BE2C (cell line): ENCODE results near the gene RTP5.

Experiments used
- DNase-seq: peaks from one replicate; pipeline ENCODE4 v3.0.0-alpha.2; 2020
- H3K27me3 ChIP-seq: fragments of 250-450 bp; sonication (Bioruptor Pico); 2 replicates; pipeline ENCODE4 v1.5.1; 2020; ENCODE audit warnings: mild to moderate bottlenecking
- H3K36me3 ChIP-seq: fragments of 250-450 bp; sonication (Bioruptor Pico); 2 replicates; pipeline ENCODE4 v1.5.1; 2020; ENCODE audit warnings: mild to moderate bottlenecking
- H3K4me1 ChIP-seq: fragments of 250-450 bp; sonication (Bioruptor Pico); 2 replicates; pipeline ENCODE4 v1.5.1; 2020
- H3K4me3 ChIP-seq: 2 replicates; pipeline ENCODE4 v1.5.1; 2011; ENCODE audit warnings: low read depth, low read length
- H3K9me3 ChIP-seq: fragments of 250-450 bp; sonication (Bioruptor Pico); 2 replicates; pipeline ENCODE4 v1.5.1; 2020
- CTCF ChIP-seq: IDR thresholded peaks from 2 replicates; pipeline ENCODE4 v1.5.1; 2012; ENCODE audit warnings: mild to moderate bottlenecking, low read depth, low read length

The RTP5 gene

GRCh38 chr2:241885946-241886643 is 16.6 kb downstream of the RTP5 start:
- peaks cover 7% of the 10 kb centered on the region for H3K4me1 ChIP-seq
- H3K4me3 ChIP-seq = no peak overlapping the region; the same call in 1 of the 2 replicates
- no peaks in the 10 kb centered on the region for H3K9me3 ChIP-seq
- TF ChIP-seq CTCF = no peak
- peak; percentile 16 for DNase-seq
- no peaks in the 10 kb centered on the region; the same call in 1 of the 2 replicates for H3K36me3 ChIP-seq
- H3K27me3 ChIP-seq = no peaks in the 10 kb centered on the region

GRCh38 chr2:241886840-241887447 is 17.4 kb downstream of the RTP5 start:
- H3K4me1 ChIP-seq = peaks cover 10% of the 10 kb centered on the region
- no peaks in the 10 kb centered on the region for H3K9me3 ChIP-seq
- H3K27me3 ChIP-seq = no peaks in the 10 kb centered on the region
- no peak for TF ChIP-seq CTCF
- no peak overlapping the region for H3K4me3 ChIP-seq
- DNase-seq = peak; percentile 4
- no peaks in the 10 kb centered on the region; the same call in 1 of the 2 replicates for H3K36me3 ChIP-seq

DNA sequence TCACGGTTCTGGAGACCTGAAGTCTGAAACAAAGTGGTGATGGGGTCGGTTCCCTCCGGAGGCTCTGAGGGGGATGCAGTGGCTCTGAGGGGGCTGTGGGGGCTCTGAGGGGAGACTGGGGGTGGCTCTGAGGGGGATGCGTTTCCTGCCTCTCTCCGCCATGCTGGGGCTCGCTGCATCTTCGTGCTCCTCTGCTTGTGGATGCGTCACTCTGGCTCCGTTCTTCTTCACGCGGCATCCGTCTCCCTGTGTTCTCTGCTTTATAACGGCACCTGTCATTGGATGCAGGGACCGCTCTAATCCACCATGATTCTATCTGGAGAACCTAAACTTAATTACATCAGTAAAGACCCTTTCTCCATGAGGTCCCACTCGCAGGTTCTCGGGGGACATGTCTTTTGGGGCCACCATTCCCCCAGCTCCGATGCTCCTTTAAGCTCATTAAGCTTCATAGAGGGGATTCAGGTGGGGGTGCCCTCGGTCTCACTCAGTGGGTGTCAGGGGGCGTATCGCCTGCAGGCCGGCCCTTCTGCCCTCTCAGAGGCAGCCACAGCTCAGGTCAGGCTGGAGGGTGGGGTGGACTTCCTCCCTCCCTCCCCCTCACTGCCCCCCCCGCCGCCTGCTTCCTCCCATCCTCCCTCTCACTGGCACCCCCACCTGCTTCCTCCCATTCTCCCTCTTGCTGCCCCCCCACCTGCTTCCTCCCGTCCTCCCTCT is 18.4 kb downstream of the RTP5 start:
- no peaks in the 10 kb centered on the region for H3K27me3 ChIP-seq
- peak; percentile 14 for DNase-seq
- H3K4me1 ChIP-seq = peaks cover 18% of the 10 kb centered on the region
- no peaks in the 10 kb centered on the region for H3K9me3 ChIP-seq
- no peak for TF ChIP-seq CTCF
- H3K36me3 ChIP-seq = no peaks in the 10 kb centered on the region; the same call in 1 of the 2 replicates
- H3K4me3 ChIP-seq = no peak overlapping the region

GRCh38 chr2:241888641-241889040 is 19.1 kb downstream of the RTP5 start:
- Histone ChIP-seq H3K4me1 (peaks cover 19% of the 10 kb centered on the region), H3K36me3 (no peaks in the 10 kb centered on the region; the same call in 1 of the 2 replicates), H3K27me3 (no peaks in the 10 kb centered on the region), H3K9me3 (no peaks in the 10 kb centered on the region), H3K4me3 (no peak overlapping the region)
- DNase-seq = no peak
- no peak for TF ChIP-seq CTCF

- no peaks in the 10 kb centered on the region; the same call in 1 of the 2 replicates for H3K36me3 ChIP-seq
- H3K9me3 ChIP-seq = no peaks in the 10 kb centered on the region
- DNase-seq = peak; percentile 1
- H3K4me1 ChIP-seq = peaks cover 19% of the 10 kb centered on the region
- no peak overlapping the region for H3K4me3 ChIP-seq
- H3K27me3 ChIP-seq = no peaks in the 10 kb centered on the region
- TF ChIP-seq CTCF = no peak
These were observed 21.2 kb downstream of the RTP5 start for GRCh38 chr2:241890524-241891235.
